ENCODE results near the gene MMD. TPM values are rescaled to one million over a fixed set of nuclear protein-coding genes. Genes with fewer than 3 reads are reported as not detected.
A peak's percentile ranks its signal among the peaks of the same experiment; 100 is the strongest.

The MMD gene
- total and polyA plus RNA-seq, 9 of the 15 experiments (the other 6 are each of a cell fraction or from before 2014, with no cell fraction given) = 3.1 to 18.9 (median 10.7) TPM

- TF ChIP-seq MITF (IDR thresholded peaks at IDR 0.05) (no peak), CBFA2T3 (IDR thresholded peaks at IDR 0.05) (peak; percentile 64), NBN (IDR thresholded peaks at IDR 0.05; ENCODE audit: low read depth) (no peak), CHD1 (IDR thresholded peaks at IDR 0.05; ENCODE audit: low read length) (no peak), ZC3H4 (CRISPR knock-in tag; IDR thresholded peaks at IDR 0.05; ENCODE audit: borderline replicate concordance) (no peak), NR2F6 (CRISPR knock-in tag; IDR thresholded peaks at IDR 0.05) (no peak), TSC22D4 (tag; IDR thresholded peaks at IDR 0.05) (no peak), WHSC1 (IDR thresholded peaks at IDR 0.05; ENCODE audit: low read length) (no peak), ZBTB1 (CRISPR knock-in tag; IDR thresholded peaks at IDR 0.05; ENCODE audit: borderline replicate concordance, low read depth) (no peak), TCF3 (CRISPR knock-in tag; IDR thresholded peaks at IDR 0.05) (peak; percentile 32; the same call in 1 of the 2 replicates), LCOR (CRISPR knock-in tag; IDR thresholded peaks at IDR 0.05) (no peak)
- TF ChIP-seq, protein P1, sequence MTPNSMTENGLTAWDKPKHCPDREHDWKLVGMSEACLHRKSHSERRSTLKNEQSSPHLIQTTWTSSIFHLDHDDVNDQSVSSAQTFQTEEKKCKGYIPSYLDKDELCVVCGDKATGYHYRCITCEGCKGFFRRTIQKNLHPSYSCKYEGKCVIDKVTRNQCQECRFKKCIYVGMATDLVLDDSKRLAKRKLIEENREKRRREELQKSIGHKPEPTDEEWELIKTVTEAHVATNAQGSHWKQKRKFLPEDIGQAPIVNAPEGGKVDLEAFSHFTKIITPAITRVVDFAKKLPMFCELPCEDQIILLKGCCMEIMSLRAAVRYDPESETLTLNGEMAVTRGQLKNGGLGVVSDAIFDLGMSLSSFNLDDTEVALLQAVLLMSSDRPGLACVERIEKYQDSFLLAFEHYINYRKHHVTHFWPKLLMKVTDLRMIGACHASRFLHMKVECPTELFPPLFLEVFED (CRISPR knock-in tag; conservative IDR thresholded peaks at IDR 0.05) = no peak
These were observed 43.9 kb downstream of the MMD start (continued) for GRCh38 chr17:55377671-55378275.

Data from K562 (cell line).